ENCODE data around the gene NAALADL2. TPM values are rescaled to one million over a fixed set of nuclear protein-coding genes. Genes with fewer than 3 reads are reported as not detected.
"Not testable (repeated sequence)": the region's sequence is repeated elsewhere in the genome, so short reads cannot be mapped to it uniquely, and the experiment has no call there.

Gene NAALADL2
- total RNA-seq, 1 donor from 2014 or later = 2.8 TPM

DNA sequence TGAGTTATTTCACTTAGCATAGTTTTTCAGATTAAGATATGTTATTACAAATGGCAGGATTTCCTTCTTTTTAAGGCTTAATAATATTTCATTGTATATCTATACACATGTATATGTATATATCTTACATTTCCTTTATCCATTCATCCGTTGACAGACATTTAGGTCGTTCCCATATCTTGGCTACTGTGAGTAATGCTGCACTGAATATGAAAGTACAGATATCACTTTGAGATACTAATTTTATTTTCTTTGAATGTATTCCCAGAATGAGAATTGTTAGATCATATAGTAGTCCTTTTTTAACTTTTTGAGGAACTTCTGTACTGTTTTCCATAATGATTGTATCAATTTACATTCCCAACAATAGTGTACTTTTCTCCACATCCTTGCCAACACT, 270.4 kb downstream of the NAALADL2 start:
- TF ChIP-seq, protein P1, sequence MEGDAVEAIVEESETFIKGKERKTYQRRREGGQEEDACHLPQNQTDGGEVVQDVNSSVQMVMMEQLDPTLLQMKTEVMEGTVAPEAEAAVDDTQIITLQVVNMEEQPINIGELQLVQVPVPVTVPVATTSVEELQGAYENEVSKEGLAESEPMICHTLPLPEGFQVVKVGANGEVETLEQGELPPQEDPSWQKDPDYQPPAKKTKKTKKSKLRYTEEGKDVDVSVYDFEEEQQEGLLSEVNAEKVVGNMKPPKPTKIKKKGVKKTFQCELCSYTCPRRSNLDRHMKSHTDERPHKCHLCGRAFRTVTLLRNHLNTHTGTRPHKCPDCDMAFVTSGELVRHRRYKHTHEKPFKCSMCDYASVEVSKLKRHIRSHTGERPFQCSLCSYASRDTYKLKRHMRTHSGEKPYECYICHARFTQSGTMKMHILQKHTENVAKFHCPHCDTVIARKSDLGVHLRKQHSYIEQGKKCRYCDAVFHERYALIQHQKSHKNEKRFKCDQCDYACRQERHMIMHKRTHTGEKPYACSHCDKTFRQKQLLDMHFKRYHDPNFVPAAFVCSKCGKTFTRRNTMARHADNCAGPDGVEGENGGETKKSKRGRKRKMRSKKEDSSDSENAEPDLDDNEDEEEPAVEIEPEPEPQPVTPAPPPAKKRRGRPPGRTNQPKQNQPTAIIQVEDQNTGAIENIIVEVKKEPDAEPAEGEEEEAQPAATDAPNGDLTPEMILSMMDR (conservative IDR thresholded peaks at IDR 0.05) = no peak
- H3K4me1 Mint-ChIP-seq = no peaks in the 10 kb centered on the region
- H3K9me3 Mint-ChIP-seq = peaks cover 8% of the 10 kb centered on the region
- peaks cover 11% of the 10 kb centered on the region for H3K36me3 Mint-ChIP-seq (ENCODE audit: low read depth)
- no peaks in the 10 kb centered on the region for H3K27me3 Mint-ChIP-seq (ENCODE audit: low read depth)
- H3K27ac Mint-ChIP-seq (ENCODE audit: unreplicated experiment) = no peak overlapping the region
- DNase-seq (ENCODE audit: low read depth, low spot score) = no peak
- no peak overlapping the region for H3K4me3 Mint-ChIP-seq

DNA sequence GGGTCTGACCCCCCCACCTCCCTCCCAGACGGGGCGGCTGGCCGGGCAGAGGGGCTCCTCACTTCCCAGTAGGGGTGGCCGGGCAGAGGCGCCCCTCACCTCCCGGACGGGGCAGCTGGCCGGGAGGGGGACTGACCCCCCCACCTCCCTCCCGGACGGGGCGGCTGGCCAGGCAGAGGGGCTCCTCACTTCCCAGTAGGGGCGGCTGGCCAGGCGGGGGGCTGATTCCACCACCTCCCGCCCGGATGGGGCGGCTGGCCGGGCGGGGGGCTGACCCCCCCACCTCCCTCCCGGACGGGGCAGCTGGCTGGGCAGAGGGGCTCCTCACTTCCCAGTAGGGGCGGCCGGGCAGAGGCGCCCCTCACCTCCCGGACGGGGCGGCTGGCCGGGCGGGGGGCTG, 272.7 kb downstream of the NAALADL2 start:
- not testable (repeated sequence) for H3K9me3 Mint-ChIP-seq; H3K27ac Mint-ChIP-seq (ENCODE audit: unreplicated experiment); H3K36me3 Mint-ChIP-seq (ENCODE audit: low read depth); DNase-seq (ENCODE audit: low read depth, low spot score); H3K4me1 Mint-ChIP-seq; H3K4me3 Mint-ChIP-seq; H3K27me3 Mint-ChIP-seq (ENCODE audit: low read depth)

DNA sequence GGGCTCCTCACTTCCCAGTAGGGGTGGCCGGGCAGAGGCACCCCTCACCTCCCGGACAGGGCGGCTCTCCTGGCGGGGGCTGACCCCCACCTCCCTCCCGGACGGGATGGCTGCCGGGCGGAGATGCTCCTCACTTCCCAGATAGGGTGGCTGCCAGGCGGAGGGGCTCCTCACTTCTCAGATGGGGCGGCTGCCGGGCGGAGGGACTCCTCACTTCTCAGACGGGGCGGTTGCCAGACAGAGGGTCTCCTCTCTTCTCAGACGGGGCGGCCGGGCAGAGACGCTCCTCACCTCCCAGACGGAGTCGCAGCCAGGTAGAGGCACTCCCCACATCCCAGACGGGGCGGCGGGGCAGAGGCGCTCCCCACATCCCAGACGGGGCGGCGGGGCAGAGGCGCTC, 273.6 kb downstream of the NAALADL2 start:
- DNase-seq (ENCODE audit: low read depth, low spot score); H3K27ac Mint-ChIP-seq (ENCODE audit: unreplicated experiment); H3K27me3 Mint-ChIP-seq (ENCODE audit: low read depth); H3K4me1 Mint-ChIP-seq; H3K36me3 Mint-ChIP-seq (ENCODE audit: low read depth); H3K4me3 Mint-ChIP-seq; H3K9me3 Mint-ChIP-seq: not testable (repeated sequence)

DNA sequence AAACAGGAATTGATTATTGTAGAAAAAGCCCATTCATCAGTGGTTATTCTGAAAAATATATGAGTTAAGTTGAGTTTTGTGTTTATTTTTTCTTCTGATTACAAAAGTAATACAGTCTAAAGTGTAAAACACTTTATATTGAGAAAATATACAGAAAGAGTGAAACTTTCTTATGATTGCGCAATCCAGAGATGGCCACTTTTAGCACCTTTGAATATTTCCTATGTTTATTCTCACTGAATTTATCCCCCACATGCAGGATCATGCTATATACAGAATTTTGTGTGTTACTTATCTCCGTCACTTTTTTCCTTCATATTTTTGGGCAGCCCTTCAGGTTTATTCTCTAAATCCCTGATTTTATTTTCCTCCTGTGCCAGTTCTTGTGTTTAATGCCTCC, 285.2 kb downstream of the NAALADL2 start:
- no peak overlapping the region for H3K4me3 Mint-ChIP-seq
- H3K9me3 Mint-ChIP-seq = peaks cover 10% of the 10 kb centered on the region
- H3K27me3 Mint-ChIP-seq (ENCODE audit: low read depth) = no peaks in the 10 kb centered on the region
- no peak overlapping the region for H3K27ac Mint-ChIP-seq (ENCODE audit: unreplicated experiment)
- no peak for DNase-seq (ENCODE audit: low read depth, low spot score)
- no peaks in the 10 kb centered on the region for H3K36me3 Mint-ChIP-seq (ENCODE audit: low read depth)
- no peaks in the 10 kb centered on the region for H3K4me1 Mint-ChIP-seq
- TF ChIP-seq, protein P1 (conservative IDR thresholded peaks at IDR 0.05) = no peak

DNA sequence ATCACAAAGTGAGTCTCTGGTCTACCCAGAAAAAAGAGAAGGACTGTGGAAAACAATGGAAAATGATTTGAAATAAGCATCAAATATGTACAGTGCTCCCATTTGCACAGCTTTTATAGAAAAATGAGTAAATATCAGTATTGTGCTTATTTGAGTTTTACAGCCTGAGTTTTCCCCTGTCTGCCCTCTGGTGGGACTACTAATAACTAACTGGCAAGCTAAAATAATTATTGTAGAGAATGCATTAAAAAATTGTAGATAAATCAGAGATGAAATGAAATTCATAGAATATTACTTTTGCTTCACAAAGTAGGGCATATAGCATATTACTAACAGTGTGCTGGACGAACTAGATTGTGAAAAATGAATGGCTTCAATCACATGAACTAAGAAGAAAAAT, 287.1 kb downstream of the NAALADL2 start:
- DNase-seq (ENCODE audit: low read depth, low spot score) = no peak
- TF ChIP-seq, protein P1 (conservative IDR thresholded peaks at IDR 0.05) = peak; percentile 41
- no peaks in the 10 kb centered on the region for H3K36me3 Mint-ChIP-seq (ENCODE audit: low read depth)
- H3K4me3 Mint-ChIP-seq = no peak overlapping the region
- no peak overlapping the region for H3K27ac Mint-ChIP-seq (ENCODE audit: unreplicated experiment)
- peaks cover 4% of the 10 kb centered on the region for H3K9me3 Mint-ChIP-seq
- H3K4me1 Mint-ChIP-seq = no peaks in the 10 kb centered on the region
- no peaks in the 10 kb centered on the region for H3K27me3 Mint-ChIP-seq (ENCODE audit: low read depth)

DNA sequence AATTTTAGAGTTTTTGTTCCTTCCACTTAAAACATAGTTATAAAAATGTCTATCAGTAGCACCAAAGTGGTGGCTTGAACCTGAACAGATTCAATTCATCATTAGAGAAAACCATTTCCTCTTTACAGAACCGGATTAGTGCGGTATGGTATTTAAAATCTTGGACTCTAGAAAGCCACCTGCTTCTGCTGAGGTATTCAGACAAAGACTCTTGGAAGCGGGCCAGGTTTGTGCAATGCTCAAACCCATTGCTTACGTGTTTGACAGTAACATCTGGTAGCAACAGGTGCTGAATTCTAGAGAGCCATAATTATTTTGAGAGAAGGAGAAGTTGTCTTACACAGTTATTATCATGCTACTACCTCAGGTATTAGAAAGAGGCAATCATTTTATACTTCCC, 290.5 kb downstream of the NAALADL2 start:
- Mint-ChIP-seq H3K36me3 (ENCODE audit: low read depth) (no peaks in the 10 kb centered on the region), H3K9me3 (peaks cover 4% of the 10 kb centered on the region), H3K27me3 (ENCODE audit: low read depth) (no peaks in the 10 kb centered on the region), H3K27ac (ENCODE audit: unreplicated experiment) (no peak overlapping the region), H3K4me1 (no peaks in the 10 kb centered on the region), H3K4me3 (no peak overlapping the region)
- TF ChIP-seq, protein P1 (conservative IDR thresholded peaks at IDR 0.05) = no peak
- DNase-seq (ENCODE audit: low read depth, low spot score) = no peak

Data from neural crest cell (in vitro differentiated cells).